GM19467 (cell line): ENCODE measurements around the gene ANKRD9.

Experiments
- ATAC-seq: cut with Tn5 transposase; IDR thresholded peaks from one replicate; pipeline ENCODE4 v1.9.1; 2021; ENCODE audit warnings: mild to moderate bottlenecking, moderate library complexity; ENCODE audit not compliant: unreplicated experiment

ANKRD9 gene

GRCh38 chr14:102499401-102500157, 10.0 kb downstream of the ANKRD9 start:
- ATAC-seq, result no peak

- ATAC-seq, result no peak
Observed at GRCh38 chr14:102498678-102499265, 10.8 kb downstream of the ANKRD9 start.

GRCh38 chr14:102497998-102498677, 11.4 kb downstream of the ANKRD9 start:
- no peak for ATAC-seq

- no peak for ATAC-seq
Observed at GRCh38 chr14:102496958-102497744, 12.4 kb downstream of the ANKRD9 start.

GRCh38 chr14:102496331-102496691, 13.3 kb downstream of the ANKRD9 start:
- no peak for ATAC-seq

GRCh38 chr14:102495491-102496330, 13.9 kb downstream of the ANKRD9 start:
- ATAC-seq, result no peak

GRCh38 chr14:102493585-102493984, 16.0 kb downstream of the ANKRD9 start:
- ATAC-seq, result no peak

- ATAC-seq, result no peak
Observed at GRCh38 chr14:102493096-102493495, 16.5 kb downstream of the ANKRD9 start.

- no peak for ATAC-seq
Observed at GRCh38 chr14:102492531-102492910, 17.1 kb downstream of the ANKRD9 start.

- no peak for ATAC-seq
Observed at GRCh38 chr14:102491786-102492530, 17.6 kb downstream of the ANKRD9 start.

- ATAC-seq, result no peak
Observed at GRCh38 chr14:102491366-102491765, 18.2 kb downstream of the ANKRD9 start.

- ATAC-seq, result no peak
Observed at GRCh38 chr14:102490456-102490855, 19.1 kb downstream of the ANKRD9 start.

GRCh38 chr14:102487204-102487577, 22.4 kb downstream of the ANKRD9 start:
- no peak for ATAC-seq

GRCh38 chr14:102486513-102487203, 22.9 kb downstream of the ANKRD9 start:
- no peak for ATAC-seq

GRCh38 chr14:102485693-102486512, 23.7 kb downstream of the ANKRD9 start:
- no peak for ATAC-seq

- no peak for ATAC-seq
Observed at GRCh38 chr14:102484316-102484715, 25.3 kb downstream of the ANKRD9 start.

- no peak for ATAC-seq
Observed at GRCh38 chr14:102481791-102482238, 27.8 kb downstream of the ANKRD9 start.

GRCh38 chr14:102481371-102481770, 28.2 kb downstream of the ANKRD9 start:
- ATAC-seq, result no peak
